Endometrial microvascular endothelial cells (primary cell): ENCODE data around the gene BPIFB6. TPM values are rescaled to one million over a fixed set of nuclear protein-coding genes. Genes with fewer than 3 reads are reported as not detected.

Source experiments
- in situ Hi-C: cut with HindIII; loops from 2 replicates; pipeline ENCODE4 v1.10.0; 2017; ENCODE audit warnings: low sequenced_read_pairs, low pct_unique_long_range_greater_than_20kb; ENCODE audit errors: inconsistent ontology term
- total RNA-seq: library from RNA; depleted of rRNA; stranded (reverse); fragments of >200 nt; gene quantifications from one replicate; pipeline ENCODE4 v1.2.3, GENCODE V29; 2015; ENCODE audit errors: inconsistent ontology term

BPIFB6 gene, protein sequence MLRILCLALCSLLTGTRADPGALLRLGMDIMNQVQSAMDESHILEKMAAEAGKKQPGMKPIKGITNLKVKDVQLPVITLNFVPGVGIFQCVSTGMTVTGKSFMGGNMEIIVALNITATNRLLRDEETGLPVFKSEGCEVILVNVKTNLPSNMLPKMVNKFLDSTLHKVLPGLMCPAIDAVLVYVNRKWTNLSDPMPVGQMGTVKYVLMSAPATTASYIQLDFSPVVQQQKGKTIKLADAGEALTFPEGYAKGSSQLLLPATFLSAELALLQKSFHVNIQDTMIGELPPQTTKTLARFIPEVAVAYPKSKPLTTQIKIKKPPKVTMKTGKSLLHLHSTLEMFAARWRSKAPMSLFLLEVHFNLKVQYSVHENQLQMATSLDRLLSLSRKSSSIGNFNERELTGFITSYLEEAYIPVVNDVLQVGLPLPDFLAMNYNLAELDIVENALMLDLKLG
- not detected for total RNA-seq

DNA sequence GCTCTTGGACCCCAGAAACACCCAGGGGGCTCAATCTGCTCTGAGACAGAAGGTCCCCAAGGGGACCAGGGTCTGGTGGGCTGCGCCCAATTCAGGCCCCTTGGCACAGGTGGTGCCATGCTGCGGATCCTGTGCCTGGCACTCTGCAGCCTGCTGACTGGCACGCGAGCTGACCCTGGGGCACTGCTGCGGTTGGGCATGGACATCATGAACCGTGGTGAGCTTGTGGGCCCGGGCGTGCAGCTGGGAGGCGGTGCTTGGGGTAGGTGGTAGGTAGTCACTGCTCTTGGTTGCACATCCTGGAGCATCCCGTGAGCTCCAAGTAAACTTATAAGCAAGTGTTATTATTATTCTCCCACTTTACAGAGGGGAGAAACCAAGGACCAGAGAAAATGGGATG lies at the start of gene BPIFB6:
TSS of gene BPIFB6 (plus strand) at position 118 of the 400 bp plus-strand sequence. CDS start at position 118, 0 bp downstream.
- in situ Hi-C loops, result no loop called here

DNA sequence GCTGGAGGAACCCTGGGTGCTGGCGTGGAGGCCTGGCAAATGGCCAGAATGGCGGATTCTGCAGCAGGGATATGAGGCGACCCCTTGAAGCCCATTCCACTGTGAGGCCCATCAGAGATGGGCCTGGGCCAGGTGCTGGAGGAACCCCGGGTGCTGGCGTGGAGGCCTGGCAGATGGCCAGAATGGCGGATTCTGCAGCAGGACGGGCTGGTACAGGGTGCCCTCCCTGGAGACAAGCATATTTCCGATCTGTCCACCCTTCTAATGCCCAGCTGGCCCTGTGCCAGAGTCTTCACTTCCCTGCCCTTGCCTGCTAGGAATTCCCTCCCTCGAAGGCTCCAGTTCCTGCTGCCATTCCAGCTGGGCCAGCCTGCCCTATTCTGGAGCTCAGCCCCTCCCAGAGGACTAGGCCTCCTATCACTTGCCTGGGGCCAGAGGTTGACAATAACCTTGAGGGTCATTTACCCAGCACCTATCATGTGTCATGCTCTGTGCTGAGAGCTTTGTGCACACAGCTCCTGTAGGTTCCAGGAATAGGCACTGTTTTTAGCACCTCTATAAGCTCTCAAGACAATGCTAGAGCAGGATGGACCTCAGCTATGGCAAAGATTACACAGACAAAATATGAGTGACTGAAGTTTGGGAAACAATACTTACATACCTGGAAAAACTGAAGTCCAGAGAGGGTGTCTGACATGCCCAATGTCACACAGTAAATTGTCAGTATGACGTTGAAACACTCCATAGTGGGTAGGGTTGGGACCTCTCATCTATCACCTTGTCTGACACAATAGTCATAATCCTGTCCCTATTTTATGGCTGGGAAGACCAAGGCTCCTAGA lies 48.6 kb upstream of the BPIFB6 start:
- in situ Hi-C loops, result no loop called here

DNA sequence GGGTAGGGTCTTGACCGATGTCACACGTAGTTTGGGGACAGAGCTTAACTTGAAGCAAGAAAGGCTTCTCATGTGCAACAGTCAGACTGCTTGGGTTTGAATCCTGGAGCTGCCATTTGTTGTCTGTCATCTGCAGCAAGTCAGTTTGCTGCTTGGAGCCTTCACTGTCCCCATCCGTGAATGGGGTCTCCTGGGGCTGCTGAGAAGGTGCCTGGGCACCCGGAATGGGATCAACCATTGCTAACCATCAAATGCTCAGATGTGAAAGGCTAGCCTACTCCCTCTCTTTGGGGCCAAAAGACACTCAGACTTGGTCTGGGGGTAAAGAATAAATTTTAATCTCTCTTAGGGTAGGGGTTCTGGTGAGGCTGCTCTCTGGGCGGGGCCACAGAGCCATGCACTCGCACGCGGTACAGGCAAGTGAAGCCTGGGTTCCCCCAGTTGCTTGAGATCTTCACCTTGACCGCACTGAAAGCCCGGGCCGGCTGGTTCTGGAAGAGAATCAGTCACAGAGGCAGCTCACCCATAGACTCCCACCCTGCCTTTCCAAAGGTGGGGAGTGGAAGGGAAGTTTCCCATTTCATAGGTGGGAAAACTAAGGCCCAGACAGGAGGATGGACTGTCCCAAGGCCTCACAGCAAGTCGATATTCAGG lies 47.9 kb upstream of the BPIFB6 start:
- in situ Hi-C loops, result no loop called here

DNA sequence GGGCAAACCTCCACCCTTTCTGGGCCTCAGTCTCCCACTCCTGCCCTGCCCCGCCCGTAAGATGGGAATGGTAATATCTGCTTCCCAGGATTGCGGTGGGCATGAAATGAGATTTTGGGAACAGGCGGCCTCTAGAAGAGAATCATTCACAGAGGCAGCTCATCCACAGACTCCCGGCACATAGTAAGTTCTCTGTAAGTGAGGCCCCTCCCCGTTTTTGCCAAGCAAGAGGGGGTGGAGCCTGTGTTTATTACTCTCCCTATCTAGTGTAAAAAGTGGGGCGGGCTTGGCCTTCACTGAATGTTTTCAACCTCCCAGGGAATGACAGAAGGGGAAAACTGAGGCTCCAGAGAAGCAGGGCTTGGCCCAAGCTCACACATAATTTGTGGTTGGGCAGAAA lies 47.3 kb upstream of the BPIFB6 start:
- in situ Hi-C loops, result no loop called here

DNA sequence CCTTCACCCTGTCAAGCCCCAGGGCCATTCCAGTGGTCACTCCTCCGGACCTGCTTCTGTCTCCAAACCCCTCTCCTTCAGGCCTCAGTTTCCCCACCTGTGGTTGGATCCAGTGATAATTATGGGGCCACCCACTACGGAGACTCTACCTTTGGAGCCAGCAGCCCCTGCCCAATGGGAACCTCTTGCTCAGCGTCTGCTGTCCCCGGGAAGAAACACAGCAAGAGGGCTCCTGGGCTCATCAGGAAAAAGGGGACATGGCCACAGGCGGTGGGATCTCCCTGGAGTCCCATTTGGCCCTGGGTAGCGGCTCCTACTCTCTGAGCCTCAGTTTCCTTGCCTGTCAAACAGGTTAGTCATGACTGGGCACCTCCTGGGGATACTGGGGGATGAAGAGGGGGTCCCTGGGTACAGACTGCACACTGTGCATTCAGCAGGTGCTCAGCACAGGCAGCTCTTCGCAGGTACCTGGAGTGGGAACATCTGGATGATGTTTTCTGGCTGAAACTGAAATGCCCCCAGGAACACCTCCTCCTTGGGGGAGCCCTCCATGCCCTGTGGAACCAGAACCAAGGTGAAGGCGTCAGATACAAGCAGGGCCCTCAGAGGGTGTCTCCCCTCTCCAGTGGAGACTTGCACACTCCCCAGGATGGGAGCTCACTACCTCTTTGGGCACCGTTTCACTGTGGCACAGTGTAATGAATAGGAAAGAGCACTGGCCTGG lies 46.7 kb upstream of the BPIFB6 start:
- in situ Hi-C loops, result no loop called here

DNA sequence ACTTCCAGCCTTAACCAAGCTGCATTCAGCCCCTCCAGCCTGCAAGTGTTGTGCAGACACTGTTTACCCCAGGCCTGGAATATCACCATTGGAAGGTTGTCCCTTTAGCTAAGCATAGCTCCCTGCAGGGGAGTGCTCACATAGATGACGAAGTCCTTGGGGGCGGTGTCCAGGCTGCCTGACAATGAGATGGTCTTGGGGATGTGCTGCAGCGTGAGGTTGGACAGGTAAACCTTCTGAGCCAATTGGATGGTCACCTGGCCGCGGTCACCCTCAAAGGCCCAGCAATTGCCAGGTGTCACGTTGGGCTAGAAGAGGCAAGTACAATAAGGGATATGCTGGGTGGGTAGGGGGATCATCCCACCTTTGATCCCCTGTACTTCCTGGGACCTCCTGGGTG lies 45.9 kb upstream of the BPIFB6 start:
- in situ Hi-C loops, result no loop called here

DNA sequence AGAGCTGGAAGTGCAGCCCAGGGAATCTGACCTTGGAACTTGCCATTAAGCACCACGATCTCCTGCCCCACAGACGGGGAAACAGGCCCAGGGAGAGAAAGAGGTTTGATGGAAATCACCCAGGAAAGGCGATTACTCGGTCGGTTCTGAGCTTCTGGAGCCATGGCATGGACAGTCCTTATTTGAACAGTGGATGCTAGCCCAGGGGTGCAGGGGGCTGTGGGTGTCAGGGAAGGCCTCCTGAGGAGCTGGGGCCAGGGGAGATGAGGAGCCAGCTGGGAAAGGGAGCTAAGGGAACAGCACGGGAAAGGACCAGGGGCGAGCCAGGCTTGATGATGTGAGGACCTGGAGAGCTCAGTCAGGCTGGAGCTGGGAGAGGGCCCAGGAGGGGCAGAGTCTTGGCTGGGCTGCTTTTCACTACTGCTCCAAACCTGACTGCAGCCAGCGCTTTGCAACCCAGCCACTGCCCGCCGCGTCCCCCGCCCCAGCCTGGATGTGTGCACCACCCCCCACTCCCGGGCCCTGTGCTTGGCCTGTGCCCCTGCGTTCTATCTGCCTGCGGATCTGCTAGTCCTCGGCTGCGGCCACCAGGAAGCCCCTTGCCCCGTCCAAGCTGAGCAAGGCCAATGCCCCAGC lies 45.0 kb upstream of the BPIFB6 start:
- in situ Hi-C loops, result no loop called here

DNA sequence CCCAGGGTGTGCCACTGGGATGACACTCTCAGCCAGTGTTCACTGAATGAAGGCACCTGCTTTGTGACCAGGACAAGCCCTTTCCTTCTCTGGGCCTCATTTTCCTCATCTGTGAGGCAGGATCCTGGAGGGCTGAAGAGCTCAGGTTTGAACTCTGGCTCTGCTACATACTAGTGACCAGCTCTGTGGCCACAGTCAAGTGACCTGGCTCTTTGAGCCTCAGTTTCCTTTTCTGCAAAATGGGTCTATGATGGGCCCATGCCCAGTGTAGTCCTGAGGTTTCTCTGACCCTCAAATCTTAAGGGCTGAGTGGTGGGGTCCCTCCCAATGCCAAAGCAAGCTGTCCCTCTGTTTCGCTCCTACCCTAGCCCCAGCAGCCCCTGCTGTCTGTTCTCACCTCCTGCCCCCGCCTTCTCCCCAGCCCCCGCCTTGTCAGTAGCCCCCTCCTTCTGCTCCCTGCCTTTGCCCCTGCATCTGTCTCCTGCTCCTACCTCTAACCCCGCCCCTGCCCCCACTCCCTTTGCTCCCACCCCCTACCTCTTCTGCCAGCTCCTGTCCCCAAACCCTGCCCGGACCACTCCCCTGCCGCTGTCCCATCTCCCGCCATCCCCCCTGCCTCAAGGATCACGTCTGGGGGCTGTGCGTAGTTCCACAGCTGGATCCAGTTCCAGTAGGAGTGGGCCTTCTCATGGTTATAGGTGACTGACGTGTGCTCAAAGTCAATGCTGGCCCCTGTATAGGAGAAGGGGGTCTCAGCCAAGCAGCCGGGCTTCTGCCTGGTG lies 44.2 kb upstream of the BPIFB6 start:
- in situ Hi-C loops, result no loop called here

DNA sequence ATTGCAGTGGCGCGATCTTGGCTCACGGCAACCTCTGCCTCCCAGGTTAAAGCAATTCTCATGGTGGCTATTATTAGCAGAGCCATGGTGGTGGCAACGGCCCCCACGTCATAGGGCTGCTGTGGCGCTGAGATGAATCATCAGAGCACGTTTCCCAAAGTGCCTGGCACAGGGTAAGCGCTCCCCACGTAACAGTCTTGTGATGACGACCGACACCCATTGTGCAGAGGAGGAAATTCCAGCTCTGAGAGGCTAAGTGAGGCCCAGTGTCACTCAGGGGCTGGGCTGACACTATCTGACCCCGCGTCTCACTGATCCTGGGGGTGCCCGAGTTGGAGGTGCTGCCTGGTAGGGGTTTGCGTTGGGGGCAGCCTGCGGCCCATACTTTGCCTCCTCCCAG lies 43.4 kb upstream of the BPIFB6 start:
- in situ Hi-C loops, result no loop called here

DNA sequence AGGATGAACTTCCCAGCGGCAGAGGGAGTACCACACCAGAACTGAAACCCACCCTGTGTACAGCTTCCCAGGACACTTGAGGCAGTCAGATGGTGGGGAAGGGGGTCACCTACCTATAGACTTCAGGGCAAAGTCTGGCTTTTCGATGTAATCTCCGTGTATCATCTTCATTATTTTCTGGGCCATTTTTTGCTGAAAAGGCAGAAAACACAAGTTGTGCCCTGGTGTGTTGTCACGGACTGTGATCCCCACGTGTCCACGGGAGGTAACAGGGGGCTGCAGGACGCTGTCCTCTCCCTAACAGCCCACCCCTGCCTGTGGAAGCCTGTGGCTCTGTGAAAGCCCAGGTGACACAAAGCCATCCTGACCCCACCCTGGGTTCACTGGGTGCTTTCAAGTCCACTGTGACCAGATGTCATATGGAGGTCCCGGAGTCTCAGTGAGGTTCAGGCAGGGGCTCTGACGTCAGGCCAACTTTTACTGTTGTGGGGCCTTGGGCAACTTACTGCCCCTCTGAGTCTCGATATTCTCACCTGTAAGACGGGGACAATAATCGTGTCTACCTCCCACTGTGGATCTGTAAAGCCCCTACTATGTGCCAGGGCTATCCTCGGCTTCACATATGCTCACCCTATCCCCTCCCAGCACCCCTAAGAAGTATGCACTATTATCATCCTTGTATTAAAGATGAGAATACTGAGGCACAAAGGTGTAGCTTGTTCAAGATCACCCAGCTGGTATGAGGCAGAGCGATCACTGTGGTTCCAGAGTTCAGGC lies 41.8 kb upstream of the BPIFB6 start:
- in situ Hi-C loops, result no loop called here

DNA sequence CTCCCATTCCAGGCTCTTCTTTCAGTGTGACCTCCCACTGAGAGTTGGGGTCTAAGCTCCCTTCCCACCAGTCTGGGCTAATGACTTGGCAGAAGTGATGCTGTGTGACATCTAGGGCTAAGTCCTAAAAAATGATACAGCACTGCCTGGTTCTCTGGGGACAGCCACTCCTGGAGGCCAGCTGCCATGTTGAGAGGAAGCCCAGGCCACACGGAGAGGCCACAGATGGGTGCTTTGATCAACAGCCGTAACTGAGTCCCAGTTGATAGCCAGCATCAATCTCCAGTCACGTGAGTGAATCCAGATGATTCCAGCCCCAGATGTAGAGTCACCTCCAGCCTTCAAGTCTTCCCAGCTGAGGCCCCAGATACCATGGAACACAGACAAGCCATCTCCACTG lies 41.0 kb upstream of the BPIFB6 start:
- in situ Hi-C loops, result no loop called here

DNA sequence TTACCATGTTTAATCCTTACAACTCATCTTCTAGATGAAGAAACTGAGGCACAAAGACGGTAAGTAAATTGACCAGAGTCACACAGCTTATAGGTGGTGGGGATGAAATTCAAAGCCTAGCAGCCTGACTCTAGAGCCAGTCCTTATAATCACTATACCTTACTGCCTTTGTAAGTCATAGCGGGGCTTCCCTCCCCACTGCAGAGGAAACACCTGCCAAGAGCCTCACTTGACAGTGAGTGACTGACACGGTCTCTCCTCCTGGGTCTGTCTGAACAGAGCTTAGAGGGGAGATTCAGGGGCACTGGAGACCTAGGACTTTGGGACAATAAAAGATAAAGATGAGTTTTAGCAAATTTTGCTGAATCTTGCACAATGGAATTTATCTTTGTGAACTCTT lies 40.1 kb upstream of the BPIFB6 start:
- in situ Hi-C loops, result no loop called here

DNA sequence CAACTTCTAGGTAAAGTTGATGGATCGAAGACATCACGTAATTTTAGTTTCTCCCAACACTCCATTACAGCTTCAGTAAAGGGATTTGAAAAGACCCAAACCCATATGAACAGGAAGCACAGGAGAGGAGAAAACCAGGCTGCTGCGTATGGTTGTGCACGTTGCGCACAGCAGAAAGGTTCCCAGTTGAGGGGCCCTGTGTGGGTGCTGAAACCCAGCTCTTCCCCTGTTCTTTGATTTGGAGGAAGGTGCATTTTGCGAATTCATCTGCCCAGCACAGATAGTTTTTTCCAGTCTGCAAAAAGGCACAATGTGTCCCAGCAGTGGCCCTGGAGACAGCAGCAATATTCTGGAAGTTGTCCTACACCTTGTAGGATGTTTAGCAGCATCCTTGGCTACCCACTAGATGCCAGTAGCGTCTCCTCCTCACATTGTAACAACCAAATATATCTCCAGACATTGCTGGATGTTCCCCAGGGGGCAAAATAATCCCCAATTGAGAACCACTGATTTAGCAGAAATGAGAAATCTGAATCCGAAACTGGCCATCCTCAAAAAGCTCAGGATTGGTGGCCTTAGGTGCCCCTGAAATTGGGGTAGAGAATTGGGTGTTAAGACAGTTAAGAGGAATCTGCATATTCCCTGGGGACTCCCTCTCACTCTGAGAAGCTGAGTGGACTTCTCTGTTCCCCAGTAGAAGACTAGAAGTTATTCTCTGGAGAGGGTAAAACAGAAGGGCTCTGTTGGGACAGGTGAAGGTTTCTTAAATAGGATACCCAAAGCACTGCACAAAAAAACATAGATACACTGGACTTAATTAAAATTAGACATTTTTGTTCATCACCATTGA lies 39.4 kb upstream of the BPIFB6 start:
- in situ Hi-C loops, result no loop called here

DNA sequence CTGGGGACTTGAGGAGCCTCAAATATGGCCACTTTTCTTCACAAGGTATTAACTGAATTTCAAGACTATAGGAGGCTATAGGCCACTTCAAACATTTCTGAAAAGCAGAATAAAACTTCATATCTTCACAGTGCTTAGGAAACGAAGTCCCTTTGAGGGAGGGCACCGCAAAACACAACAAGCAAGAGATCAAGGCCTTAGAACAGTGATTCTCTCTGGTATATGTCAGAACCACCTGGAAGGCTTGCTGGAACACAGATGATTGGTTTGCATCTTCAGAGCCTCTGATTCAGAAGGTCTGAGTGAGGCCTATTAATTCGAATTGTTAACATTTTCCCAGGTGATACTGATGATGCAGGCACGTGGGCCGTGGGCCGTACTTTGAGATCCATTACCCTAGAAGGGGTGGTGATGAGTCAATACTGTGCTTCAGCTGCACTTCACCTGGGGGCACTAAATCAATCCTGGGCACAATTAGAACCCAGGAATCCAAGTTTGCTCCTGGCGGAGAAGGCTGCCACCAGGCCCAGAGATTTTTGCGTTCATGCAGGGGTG lies 37.9 kb upstream of the BPIFB6 start:
- in situ Hi-C loops, result no loop called here

DNA sequence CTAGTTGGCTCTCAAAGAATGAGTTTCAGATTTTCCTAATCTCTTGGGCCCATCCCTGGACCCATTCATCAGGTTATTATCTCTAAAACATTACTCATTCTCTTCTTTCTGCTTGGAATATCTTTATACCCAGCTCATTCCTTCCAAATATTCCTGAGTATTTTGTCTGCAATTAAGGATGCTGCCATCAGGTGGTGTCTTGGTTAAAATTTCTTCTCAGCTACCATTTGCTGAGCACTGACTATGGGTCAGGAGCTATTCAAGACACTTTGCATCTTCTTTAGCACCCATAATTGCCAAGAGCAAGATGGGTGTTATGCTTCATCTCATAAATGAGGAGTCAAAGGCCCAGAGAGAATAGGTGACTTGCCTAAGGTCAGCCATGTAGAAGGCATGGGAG lies 35.6 kb upstream of the BPIFB6 start:
- in situ Hi-C loops, result no loop called here

DNA sequence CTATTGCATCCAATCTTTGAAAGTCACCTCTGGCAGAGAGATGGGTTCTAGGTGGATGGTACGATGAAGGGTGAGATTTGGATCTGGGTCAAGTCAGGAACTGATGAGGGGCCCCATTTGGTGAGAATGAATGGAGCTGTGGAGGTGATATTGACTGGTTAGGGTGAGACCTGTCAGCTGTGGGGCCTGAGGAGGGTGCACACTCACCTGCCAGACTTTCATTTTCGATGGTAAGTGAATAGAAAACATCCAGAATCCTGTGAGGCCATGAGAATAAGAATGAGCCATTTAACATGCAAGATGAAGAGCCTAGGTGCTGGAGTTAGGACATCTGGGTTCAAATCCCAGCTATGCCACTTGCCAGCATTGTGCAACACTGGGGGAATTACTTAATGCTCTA lies 34.0 kb upstream of the BPIFB6 start:
- in situ Hi-C loops, result no loop called here
